Kidney (tissue), 14 donors: ENCODE data around the gene TPSB2. TPM values are rescaled to one million over a fixed set of nuclear protein-coding genes. Genes with fewer than 3 reads are reported as not detected.

Experiments used
- DNase-seq, 5 donors: peaks; one replicate each; pipeline ENCODE4 v3.0.0-alpha.2; 2013 to 2020
- FAIRE-seq: peaks from 2 replicates; lab custom pipeline; 2012; peaks lifted over from hg19 to GRCh38; lab: Jason Lieb, UNC
- H3K27ac ChIP-seq, 2 donors: one replicate each; pipeline ENCODE4 v1.7.0; 2013; ENCODE audit warnings: low read depth in 2 of 2, low read length in 2 of 2, inconsistent platforms in 1 of 2
- H3K27me3 ChIP-seq: one replicate; pipeline ENCODE4 v1.7.1; 2013; ENCODE audit warnings: low read length, inconsistent platforms; ENCODE audit not compliant: control insufficient read depth, insufficient read depth
- H3K36me3 ChIP-seq, 3 donors: one replicate each; pipeline versions ENCODE4 v1.7.0 to v1.7.1; 2013; ENCODE audit warnings: low read length in 3 of 3, control low read depth in 1 of 3, inconsistent platforms in 1 of 3; ENCODE audit not compliant: insufficient read depth in 3 of 3, control insufficient read depth in 2 of 3
- H3K4me1 ChIP-seq, 3 donors: one replicate each; pipeline versions ENCODE4 v1.7.0 to v1.7.1; 2013; ENCODE audit warnings: low read length in 3 of 3, inconsistent platforms in 1 of 3, low read depth in 1 of 3; ENCODE audit not compliant: control insufficient read depth in 2 of 3, insufficient read depth in 2 of 3
- H3K4me3 ChIP-seq, 3 donors: one replicate each; pipeline versions ENCODE4 v1.7.0 to v1.8.1; 2013; ENCODE audit warnings: low read length in 3 of 3, control low read depth in 1 of 3, inconsistent platforms in 1 of 3
- H3K9ac ChIP-seq, 3 donors: one replicate each; pipeline versions ENCODE4 v1.7.0 to v1.7.1; 2013; ENCODE audit warnings: low read length in 3 of 3, control low read depth in 1 of 3, inconsistent platforms in 1 of 3
- H3K9me3 ChIP-seq, 3 donors: one replicate each; pipeline versions ENCODE4 v1.7.0 to v1.7.1; 2013; ENCODE audit warnings: low read length in 3 of 3, control low read depth in 1 of 3, inconsistent platforms in 1 of 3; ENCODE audit not compliant: control insufficient read depth in 2 of 3, insufficient read depth in 1 of 3
- CTCF ChIP-seq: IDR thresholded peaks from 3 replicates; pipeline ENCODE4 v1.5.1; 2012; ENCODE audit warnings: mild to moderate bottlenecking, moderate library complexity, borderline replicate concordance; ENCODE audit not compliant: insufficient read depth; ENCODE audit errors: extremely low read depth
- intact Hi-C: fragments of 100-400 bp; cut with DNase I; formaldehyde crosslinking; loops from one replicate; pipeline ENCODE4 v1.11.1; 2022
- polyA plus RNA-seq: library from polyadenylated mRNA; stranded (reverse); fragments of 350-450 nt; fragmentation: Illumina TruSeq; extraction: RNeasy Lipid Tissue Mini Kit (QIAGEN cat#74804); gene quantifications from one replicate; pipeline ENCODE4 v1.2.3, GENCODE V29; 2014; ENCODE audit warnings: low read depth, low replicate concordance; ENCODE audit not compliant: insufficient read depth
- total RNA-seq: library from RNA; stranded (reverse); fragmentation: NEBNext Ultra II Directional; extraction: Animal tissue kit (Norgen Biotek cat#: 25700); gene quantifications from one replicate; pipeline ENCODE4 v1.2.1, GENCODE V29; 2021
- donor health status: control.
- donor health status: control.
- donor health status: control.
- donor health status: control.
- donor health status: control.
- donor health status: DM: yes; HTN: yes; CAD: no.
- donor health status: Normal renal cell carcinoma (clear cell type).

Gene TPSB2
- total and polyA plus RNA-seq, 2 donors from 2014 or later: 141 TPM; not detected in 1

- DNase-seq: peak in 2 of 5 donors; percentile 51 to 74
- intact Hi-C loops: no loop called here
Measured at GRCh38 chr16:1261131-1261892, 31.3 kb upstream of the TPSB2 start.

GRCh38 chr16:1260101-1260680, 30.2 kb upstream of the TPSB2 start:
- intact Hi-C loops: no loop called here
- no peak overlapping the region for H3K9ac ChIP-seq
- H3K4me1 ChIP-seq: no peaks in the 10 kb centered on the region
- no peak overlapping the region for H3K27ac ChIP-seq
- H3K9me3 ChIP-seq: no peaks in the 10 kb centered on the region
- H3K36me3 ChIP-seq: no peaks in the 10 kb centered on the region
- no peaks in the 10 kb centered on the region for H3K27me3 ChIP-seq
- no peak overlapping the region for H3K4me3 ChIP-seq
- DNase-seq: no peak
- TF ChIP-seq CTCF: no peak
- no peak for FAIRE-seq

More at GRCh38 chr16:1261131-1261892, 31.3 kb upstream of the TPSB2 start:
- Histone ChIP-seq H3K36me3 (no peaks in the 10 kb centered on the region), H3K4me1 (no peaks in the 10 kb centered on the region), H3K27ac (no peak overlapping the region), H3K9ac (no peak overlapping the region), H3K9me3 (no peaks in the 10 kb centered on the region), H3K27me3 (no peaks in the 10 kb centered on the region), H3K4me3 (no peak overlapping the region)
- no peak for FAIRE-seq
- TF ChIP-seq CTCF: no peak

- FAIRE-seq (no peak), DNase-seq (no peak)
- H3K27ac ChIP-seq: no peak overlapping the region
- intact Hi-C loops: no loop called here
- TF ChIP-seq CTCF: no peak
- no peak overlapping the region for H3K9ac ChIP-seq
- no peaks in the 10 kb centered on the region for H3K36me3 ChIP-seq
- H3K4me1 ChIP-seq: no peaks in the 10 kb centered on the region
- no peaks in the 10 kb centered on the region for H3K27me3 ChIP-seq
- H3K9me3 ChIP-seq: no peaks in the 10 kb centered on the region
- no peak overlapping the region for H3K4me3 ChIP-seq
Measured at GRCh38 chr16:1259760-1260068, 29.7 kb upstream of the TPSB2 start.
